Ovary (tissue), 9 donors: ENCODE results near the gene CSAD. TPM values are rescaled to one million over a fixed set of nuclear protein-coding genes. Genes with fewer than 3 reads are reported as not detected.

ENCODE experiments used
- polyA plus RNA-seq, 2 donors: library from polyadenylated mRNA; stranded (reverse); fragments of 200-250 nt in 1 of 2; fragments of 350-450 nt in 1 of 2; fragmentation: Illumina TruSeq in 1 of 2; extraction: RNeasy Lipid Tissue Mini Kit (QIAGEN cat#74804) in 1 of 2; gene quantifications; one replicate each; pipeline ENCODE4 v1.2.3, GENCODE V29; 2013 to 2014
- small RNA-seq: library from RNA; depleted of rRNA; stranded (forward); fragments of <200 nt; gene quantifications from one replicate; pipeline ENCODE3, GENCODE V24; 2016
- total RNA-seq, 7 donors: library from RNA; depleted of rRNA in 2 of 7; stranded (reverse); fragments of >200 nt in 2 of 7; fragmentation: NEBNext Ultra II Directional in 3 of 7; extraction: Animal tissue kit (Norgen Biotek cat#: 25700) in 3 of 7; gene quantifications; one replicate each; pipeline versions ENCODE4 v1.1.0 to v1.2.4, GENCODE V29; 2016 to 2023
- donor health status: DM: no; HTN: no; CAD: no; lungs with moderate emphysema.
- donor health status: DM: no; HTN: no; CAD: no.
- donor health status: Bipolar disorder and iron deficiency.
- donor health status: DM: yes; HTN: yes; CAD: no.
- donor health status: DM: no; HTN: no; CAD: no.
- donor health status: DM: yes; HTN: yes; CAD: no.

The CSAD gene
- total and polyA plus RNA-seq, 9 donors, result 19.8 to 36.0 (median 28.0) TPM

Small RNAs within 50 kb of the gene (small RNA-seq; reads per million reads assigned to genes)
- gene HIGD1AP1 (not detected), gene RNU6-333P (not detected)

Other genes with a start within 250 kb of the CSAD start
- 1,000 to 10,000 TPM in 1 of 7 donors, 10 to 100 TPM in 4, 1 to 10 TPM in 2; 4.4 to 1,005 (median 64.8) TPM for gene KRT18, start 231.8 kb downstream of the CSAD start, total RNA-seq
- 10 to 100 TPM; 17.8 to 38.9 TPM for gene KRT18, start 231.8 kb downstream of the CSAD start, polyA plus RNA-seq
- gene EIF4B, start 174.5 kb downstream of the CSAD start, total RNA-seq, result 1,000 to 10,000 TPM in 3 of 7 donors, 100 to 1,000 TPM in 4; 713 to 1,452 (median 896) TPM
- gene EIF4B, start 174.5 kb downstream of the CSAD start, polyA plus RNA-seq, result 100 to 1,000 TPM; 316 to 882 TPM
- 100 to 1,000 TPM in 6 of 7 donors, 10 to 100 TPM in 1; 88.7 to 255 (median 190) TPM for gene TNS2, start 130.9 kb downstream of the CSAD start, total RNA-seq
- 100 to 1,000 TPM in 1 of 2 donors, 10 to 100 TPM in 1; 66.8 to 161 TPM for gene TNS2, start 130.9 kb downstream of the CSAD start, polyA plus RNA-seq
- 10 to 100 TPM; 28.5 to 88.1 (median 79.9) TPM for gene SPRYD3, start 101.5 kb downstream of the CSAD start, total RNA-seq
- 10 to 100 TPM; 36.9 to 39.9 TPM for gene SPRYD3, start 101.5 kb downstream of the CSAD start, polyA plus RNA-seq
- gene IGFBP6, start 83.3 kb downstream of the CSAD start, total RNA-seq, result 100 to 1,000 TPM in 6 of 7 donors, 10 to 100 TPM in 1; 81.3 to 685 (median 224) TPM
- 100 to 1,000 TPM in 1 of 2 donors, 10 to 100 TPM in 1; 78.9 to 112 TPM for gene IGFBP6, start 83.3 kb downstream of the CSAD start, polyA plus RNA-seq
- gene SOAT2, start 77.4 kb downstream of the CSAD start, total RNA-seq, result under 1 TPM in 3 of 7 donors, not detected in 4; 0.17 to 0.72 (median 0.53) TPM
- gene SOAT2, start 77.4 kb downstream of the CSAD start, polyA plus RNA-seq, result under 1 TPM; 0.07 to 0.28 TPM
- 10 to 100 TPM in 6 of 7 donors, 1 to 10 TPM in 1; 9.7 to 56.9 (median 46.4) TPM for gene ZNF740, start 203 bp downstream of the CSAD start, total RNA-seq
- gene ZNF740, start 203 bp downstream of the CSAD start, polyA plus RNA-seq, result 10 to 100 TPM; 14.6 to 23.6 TPM
- 1 to 10 TPM in 6 of 7 donors, under 1 TPM in 1; 0.96 to 2.9 (median 1.7) TPM for gene ITGB7, start 26.3 kb upstream of the CSAD start, total RNA-seq
- 1 to 10 TPM in 1 of 2 donors, under 1 TPM in 1; 0.45 to 3.1 TPM for gene ITGB7, start 26.3 kb upstream of the CSAD start, polyA plus RNA-seq
- 10 to 100 TPM in 6 of 7 donors, 1 to 10 TPM in 1; 8.7 to 37.0 (median 31.7) TPM for gene RARG, start 51.3 kb upstream of the CSAD start, total RNA-seq
- 10 to 100 TPM; 18.8 to 22.0 TPM for gene RARG, start 51.3 kb upstream of the CSAD start, polyA plus RNA-seq
- 1 to 10 TPM in 1 of 7 donors, under 1 TPM in 6; 0.11 to 1.6 (median 0.24) TPM for gene ESPL1, start 87.4 kb upstream of the CSAD start, total RNA-seq
- under 1 TPM; 0.37 to 0.40 TPM for gene ESPL1, start 87.4 kb upstream of the CSAD start, polyA plus RNA-seq
- 1,000 to 10,000 TPM in 2 of 7 donors, 100 to 1,000 TPM in 5; 603 to 1,792 (median 728) TPM for gene PFDN5, start 114.6 kb upstream of the CSAD start, total RNA-seq
- 1,000 to 10,000 TPM; 1,635 to 1,700 TPM for gene PFDN5, start 114.6 kb upstream of the CSAD start, polyA plus RNA-seq
- gene MYG1, start 118.8 kb upstream of the CSAD start, total RNA-seq, result 10 to 100 TPM; 45.3 to 80.3 (median 57.8) TPM
- gene MYG1, start 118.8 kb upstream of the CSAD start, polyA plus RNA-seq, result 10 to 100 TPM; 29.9 to 75.5 TPM
- 10 to 100 TPM; 23.4 to 47.6 (median 43.0) TPM for gene AAAS, start 140.7 kb upstream of the CSAD start, total RNA-seq
- 10 to 100 TPM; 41.4 to 42.9 TPM for gene AAAS, start 140.7 kb upstream of the CSAD start, polyA plus RNA-seq
- gene SP7, start 155.4 kb upstream of the CSAD start, total RNA-seq, result not detected
- gene SP7, start 155.4 kb upstream of the CSAD start, polyA plus RNA-seq, result under 1 TPM; 0.02 to 0.10 TPM
- gene SP1, start 199.3 kb upstream of the CSAD start, total RNA-seq, result 100 to 1,000 TPM in 2 of 7 donors, 10 to 100 TPM in 5; 48.7 to 109 (median 90.8) TPM
- 10 to 100 TPM; 25.7 to 59.2 TPM for gene SP1, start 199.3 kb upstream of the CSAD start, polyA plus RNA-seq
- gene AMHR2, start 242.9 kb upstream of the CSAD start, total RNA-seq, result 10 to 100 TPM; 15.3 to 48.6 (median 35.0) TPM
- 10 to 100 TPM; 11.2 to 32.5 TPM for gene AMHR2, start 242.9 kb upstream of the CSAD start, polyA plus RNA-seq